WTC11 (cell line): Measurements from ENCODE around the gene KEL.

ENCODE experiments used
- E2F5 ChIP-seq: sonication (generic); formaldehyde crosslinking; IDR thresholded peaks from 2 replicates; pipeline ENCODE4 v1.8.1; 2022; ENCODE audit warnings: mild to moderate bottlenecking, moderate library complexity, missing genetic modification reagents
- ZNF121 ChIP-seq: sonication (generic); formaldehyde crosslinking; IDR thresholded peaks from 2 replicates; pipeline ENCODE4 v1.8.0; 2023; ENCODE audit warnings: missing genetic modification reagents
- TF ChIP-seq, protein P1 (sequence below): fragments of 200-600 bp; IDR thresholded peaks from 2 replicates; pipeline ENCODE4 v1.8.0; 2022; ENCODE audit warnings: antibody characterized with exemption

DNA sequence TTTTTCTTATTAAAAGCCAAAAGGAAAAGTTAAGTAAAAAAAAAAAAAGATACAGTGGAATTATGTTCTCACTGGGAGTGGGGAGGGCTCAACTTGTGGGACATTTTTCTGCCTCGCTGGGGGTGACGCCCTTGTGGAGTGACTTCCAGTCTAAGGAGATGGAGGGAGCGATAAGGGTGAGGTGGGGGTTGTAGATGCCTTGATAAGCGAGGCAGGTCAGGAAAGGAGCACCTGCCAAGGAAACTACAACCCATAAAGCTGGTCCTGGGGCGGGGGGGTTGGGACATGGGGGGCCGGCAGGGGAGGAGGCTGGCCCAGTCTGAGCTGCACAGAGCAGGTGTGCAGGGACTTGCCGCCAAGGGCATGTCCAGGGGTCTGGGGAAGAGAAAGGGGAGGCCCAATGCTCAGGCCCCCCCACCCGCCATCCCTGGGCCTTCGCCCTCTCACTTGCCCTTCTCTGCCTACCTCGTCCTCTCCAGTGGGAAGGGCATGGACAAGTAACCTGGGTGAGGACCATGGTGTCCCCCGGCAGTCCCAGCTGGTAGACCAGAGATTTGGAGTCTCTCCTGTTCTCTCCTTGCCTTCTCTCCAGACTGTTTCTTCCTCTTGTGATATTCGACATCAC is 26.1 kb downstream of the KEL start:
- TF ChIP-seq ZNF121 (CRISPR knock-in tag) = no peak
- no peak for TF ChIP-seq E2F5 (CRISPR knock-in tag)
- TF ChIP-seq, protein P1, sequence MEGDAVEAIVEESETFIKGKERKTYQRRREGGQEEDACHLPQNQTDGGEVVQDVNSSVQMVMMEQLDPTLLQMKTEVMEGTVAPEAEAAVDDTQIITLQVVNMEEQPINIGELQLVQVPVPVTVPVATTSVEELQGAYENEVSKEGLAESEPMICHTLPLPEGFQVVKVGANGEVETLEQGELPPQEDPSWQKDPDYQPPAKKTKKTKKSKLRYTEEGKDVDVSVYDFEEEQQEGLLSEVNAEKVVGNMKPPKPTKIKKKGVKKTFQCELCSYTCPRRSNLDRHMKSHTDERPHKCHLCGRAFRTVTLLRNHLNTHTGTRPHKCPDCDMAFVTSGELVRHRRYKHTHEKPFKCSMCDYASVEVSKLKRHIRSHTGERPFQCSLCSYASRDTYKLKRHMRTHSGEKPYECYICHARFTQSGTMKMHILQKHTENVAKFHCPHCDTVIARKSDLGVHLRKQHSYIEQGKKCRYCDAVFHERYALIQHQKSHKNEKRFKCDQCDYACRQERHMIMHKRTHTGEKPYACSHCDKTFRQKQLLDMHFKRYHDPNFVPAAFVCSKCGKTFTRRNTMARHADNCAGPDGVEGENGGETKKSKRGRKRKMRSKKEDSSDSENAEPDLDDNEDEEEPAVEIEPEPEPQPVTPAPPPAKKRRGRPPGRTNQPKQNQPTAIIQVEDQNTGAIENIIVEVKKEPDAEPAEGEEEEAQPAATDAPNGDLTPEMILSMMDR = no peak
